ENCODE measurements around the gene MBD3.
"Not testable (repeated sequence)": the region's sequence is repeated elsewhere in the genome, so short reads cannot be mapped to it uniquely, and the experiment has no call there.

Gene MBD3

DNA sequence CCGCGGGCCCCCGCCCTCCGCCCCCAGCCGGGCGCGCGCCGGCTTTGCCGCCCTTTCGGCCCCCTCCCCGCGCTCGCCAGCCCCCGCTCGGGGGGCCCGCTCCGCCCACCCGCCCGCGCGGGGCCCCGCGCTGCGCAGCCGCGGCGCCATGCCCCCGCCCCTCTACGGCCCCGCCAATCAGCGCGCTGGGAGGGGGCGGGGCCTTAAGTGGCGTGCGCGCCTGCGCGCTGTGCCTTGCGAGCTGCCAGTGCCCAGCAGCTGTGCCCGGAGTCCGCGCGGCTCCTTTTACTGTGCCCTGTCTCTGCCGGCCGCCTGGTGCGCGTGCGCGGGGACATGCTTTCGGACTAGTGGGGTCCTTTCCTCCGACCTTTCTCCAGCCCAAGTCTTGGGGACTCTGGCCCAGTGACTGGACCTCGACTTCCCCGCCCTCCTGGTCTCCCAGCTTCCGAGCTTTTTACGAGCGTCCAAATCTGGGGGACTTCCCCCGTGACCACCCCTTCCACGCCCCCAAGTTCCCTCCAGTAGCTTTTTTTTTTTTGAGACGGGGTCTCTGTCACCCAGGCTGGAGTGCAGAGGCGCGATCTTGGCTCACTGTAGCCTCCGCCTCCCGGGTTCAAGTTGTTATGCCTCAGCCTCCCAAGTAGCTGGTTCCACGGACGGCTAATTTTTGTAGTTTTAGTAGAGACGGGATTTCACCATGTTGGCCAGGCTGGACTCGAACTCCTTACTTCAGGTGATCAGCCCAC is at the start of gene MBD3:
Gene MBD3, minus strand, starts transcription at position 111 of the 746 bp plus-strand sequence. CDS start 234 bp downstream, outside the sequence.
- ATAC-seq: peak; percentile 72

- ATAC-seq: not testable (repeated sequence)
Measured at GRCh38 chr19:1640893-1641448, 48.3 kb upstream of the MBD3 start.

GRCh38 chr19:1636325-1637236 is 43.9 kb upstream of the MBD3 start:
- ATAC-seq: no peak

- ATAC-seq: no peak
Measured at GRCh38 chr19:1634938-1635243, 42.2 kb upstream of the MBD3 start.

GRCh38 chr19:1634242-1634937 is 41.7 kb upstream of the MBD3 start:
- no peak for ATAC-seq

- ATAC-seq: no peak
Measured at GRCh38 chr19:1633269-1633826, 40.7 kb upstream of the MBD3 start.

DNA sequence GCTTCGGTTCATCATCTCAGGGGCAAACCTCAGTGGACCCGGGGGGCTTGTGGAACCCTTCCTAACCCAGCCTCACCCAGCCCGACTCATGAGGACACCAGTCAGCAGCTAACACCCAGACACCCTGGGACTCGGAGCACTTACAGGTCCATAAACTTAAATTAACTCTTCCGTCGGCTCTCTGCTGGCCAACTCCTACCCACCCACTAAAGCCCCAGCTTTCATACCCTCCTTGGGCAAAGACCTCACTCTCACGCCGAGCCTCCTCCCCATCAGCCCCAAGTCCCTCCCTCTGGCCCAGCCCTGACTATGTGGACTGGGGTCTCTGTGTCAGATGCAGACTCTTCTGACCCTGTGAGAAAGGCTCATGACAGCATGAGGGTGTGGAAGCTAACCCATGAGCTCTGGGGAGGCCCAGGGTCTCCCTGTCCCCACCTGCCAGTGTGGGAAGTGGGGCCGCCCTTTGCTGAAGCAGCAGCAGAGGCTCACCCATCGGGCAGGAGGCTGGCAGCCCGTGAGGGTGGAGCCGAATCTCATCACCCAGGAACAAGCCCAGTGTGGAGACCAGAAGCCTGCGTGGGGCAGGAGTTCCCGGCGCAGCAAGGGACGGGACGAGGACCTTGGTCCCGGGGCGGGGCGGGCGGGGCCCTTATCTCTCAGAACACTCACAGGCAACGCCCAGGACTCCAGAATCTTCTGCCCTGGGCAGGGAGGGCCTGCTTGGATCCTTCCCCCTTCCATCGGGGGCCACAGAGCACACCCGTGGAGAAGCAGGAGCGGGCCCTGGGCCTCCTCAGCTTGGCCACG is 40.0 kb upstream of the MBD3 start:
- no peak for ATAC-seq

GRCh38 chr19:1631557-1632100 is 39.0 kb upstream of the MBD3 start:
- no peak for ATAC-seq

- ATAC-seq: no peak
Measured at GRCh38 chr19:1630811-1631210, 38.1 kb upstream of the MBD3 start.

DNA sequence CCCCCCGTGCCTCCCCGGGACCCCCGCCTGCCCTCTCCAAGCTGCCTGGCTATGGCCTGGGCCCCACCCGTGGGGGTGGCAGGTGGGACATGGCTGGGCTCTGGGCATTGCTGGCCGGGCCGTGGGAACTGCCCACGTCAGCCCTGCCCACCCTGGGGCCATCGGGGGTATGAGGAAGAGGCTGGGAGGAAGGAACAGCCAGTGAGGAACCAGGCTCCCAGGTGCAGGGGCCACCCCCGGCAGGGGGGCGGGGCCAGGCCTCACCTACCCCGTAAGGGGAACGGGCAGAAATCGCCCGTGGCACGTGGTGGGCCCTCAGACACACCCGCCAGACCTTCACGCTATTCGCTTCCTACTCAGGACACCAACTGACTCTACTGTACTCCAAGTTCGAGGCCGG is 37.3 kb upstream of the MBD3 start:
- ATAC-seq: no peak

DNA sequence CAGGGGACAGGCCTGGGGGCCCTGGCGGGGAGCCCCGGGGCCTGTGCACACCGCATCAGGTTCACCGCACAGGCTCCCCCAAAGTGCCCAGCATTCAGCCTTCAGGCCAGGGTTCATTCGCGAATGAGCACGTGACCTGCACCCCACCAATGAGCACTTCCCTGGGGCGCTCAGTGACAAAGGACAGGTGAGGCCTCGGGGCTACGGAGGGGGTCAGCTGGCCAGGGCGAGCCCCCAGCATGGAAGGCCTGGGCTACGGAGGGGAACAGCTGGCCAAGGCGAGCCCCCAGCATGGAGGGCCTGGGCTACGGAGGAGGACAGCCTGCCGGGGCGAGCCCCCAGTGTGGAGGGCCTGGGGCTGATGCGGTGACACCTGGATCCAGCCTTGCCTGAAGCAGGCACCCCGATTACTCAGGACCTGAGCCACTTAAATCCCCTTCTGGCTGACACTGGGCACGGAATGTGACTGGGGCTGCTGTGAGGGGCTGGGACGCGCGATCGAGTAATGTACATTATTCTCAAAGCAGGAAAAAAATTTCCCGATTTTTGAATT is 36.7 kb upstream of the MBD3 start:
- no peak for ATAC-seq

DNA sequence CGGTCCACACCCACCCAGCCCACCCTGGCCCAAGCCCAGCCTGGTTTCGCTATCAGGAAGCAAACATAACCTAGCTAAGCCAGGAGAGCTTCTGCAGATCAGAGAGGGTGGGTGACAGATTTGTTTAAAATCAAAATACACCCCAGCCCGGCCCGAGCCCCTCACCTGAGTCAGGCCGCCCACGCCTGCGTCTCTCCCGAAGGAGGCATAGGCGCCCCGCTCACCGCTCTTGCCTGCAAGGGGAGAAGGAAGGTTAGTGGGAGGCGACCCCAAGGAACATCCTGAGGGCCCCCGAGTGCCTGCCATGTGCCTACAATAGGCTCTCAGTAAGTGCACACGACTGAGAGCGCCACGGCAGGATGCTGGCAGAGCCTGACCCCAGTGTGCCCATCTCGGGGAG is 34.5 kb upstream of the MBD3 start:
- no peak for ATAC-seq

DNA sequence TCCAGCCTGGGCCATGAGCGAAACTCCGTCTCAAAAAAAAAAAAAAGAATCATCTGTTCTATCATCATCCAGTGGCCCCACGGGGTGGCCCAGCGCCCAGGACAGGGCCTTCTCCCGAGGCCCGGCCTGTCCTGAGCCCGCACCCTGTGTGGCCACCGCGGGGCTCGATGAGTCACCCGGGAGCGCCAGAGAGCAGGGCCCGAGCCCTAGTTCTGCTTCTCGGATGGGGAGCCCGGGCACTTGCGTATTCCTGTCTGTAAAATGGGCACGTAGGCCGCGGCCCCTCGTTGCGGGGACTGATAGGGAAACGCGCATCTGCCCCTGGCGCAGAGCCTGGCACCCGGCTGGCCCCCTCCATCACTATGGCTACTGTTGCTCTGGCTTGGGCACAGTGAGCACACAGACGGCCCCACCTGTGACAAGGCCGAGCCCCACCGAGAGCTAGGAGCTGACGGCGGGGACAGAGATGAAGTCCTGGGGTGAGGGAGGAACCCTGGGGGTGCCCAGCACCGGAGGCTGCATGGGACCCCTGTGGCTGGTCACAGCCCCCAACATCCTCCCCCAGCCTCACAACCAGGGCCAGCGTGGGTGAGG is 33.8 kb upstream of the MBD3 start:
- ATAC-seq: no peak

- ATAC-seq: peak; percentile 63 to 67
Measured at GRCh38 chr19:1624458-1624857, 31.8 kb upstream of the MBD3 start.

- ATAC-seq: no peak
Measured at GRCh38 chr19:1622541-1622940, 29.9 kb upstream of the MBD3 start.

GRCh38 chr19:1622007-1622406 is 29.3 kb upstream of the MBD3 start:
- no peak for ATAC-seq

- no peak for ATAC-seq
Measured at GRCh38 chr19:1621574-1621973, 28.9 kb upstream of the MBD3 start.

GRCh38 chr19:1621021-1621420 is 28.4 kb upstream of the MBD3 start:
- no peak for ATAC-seq

- ATAC-seq: no peak
Measured at GRCh38 chr19:1620502-1620901, 27.8 kb upstream of the MBD3 start.

DNA sequence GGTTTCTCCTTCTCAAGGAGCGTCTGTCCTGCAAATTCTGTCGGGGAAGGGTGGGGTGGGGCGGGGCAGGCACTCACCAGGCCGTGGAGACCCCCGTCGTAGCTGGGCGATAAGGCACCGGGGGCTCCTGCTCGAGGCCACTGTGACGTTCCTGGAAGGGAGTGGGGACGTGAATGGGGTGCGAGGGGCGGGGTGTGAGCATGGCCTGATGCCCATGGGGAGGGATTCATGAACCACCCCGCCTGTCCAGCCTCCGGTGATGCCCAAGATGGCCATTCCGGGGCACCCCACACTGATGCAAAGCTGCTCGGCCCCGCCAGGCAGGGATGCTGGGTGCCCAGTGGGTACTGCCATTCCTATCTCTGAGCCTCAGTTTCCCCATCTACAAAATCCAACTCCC is 27.0 kb upstream of the MBD3 start:
- ATAC-seq: no peak

GRCh38 chr19:1619094-1619439 is 26.4 kb upstream of the MBD3 start:
- ATAC-seq: no peak
